ENCODE results near the gene SLC16A11.

DNA sequence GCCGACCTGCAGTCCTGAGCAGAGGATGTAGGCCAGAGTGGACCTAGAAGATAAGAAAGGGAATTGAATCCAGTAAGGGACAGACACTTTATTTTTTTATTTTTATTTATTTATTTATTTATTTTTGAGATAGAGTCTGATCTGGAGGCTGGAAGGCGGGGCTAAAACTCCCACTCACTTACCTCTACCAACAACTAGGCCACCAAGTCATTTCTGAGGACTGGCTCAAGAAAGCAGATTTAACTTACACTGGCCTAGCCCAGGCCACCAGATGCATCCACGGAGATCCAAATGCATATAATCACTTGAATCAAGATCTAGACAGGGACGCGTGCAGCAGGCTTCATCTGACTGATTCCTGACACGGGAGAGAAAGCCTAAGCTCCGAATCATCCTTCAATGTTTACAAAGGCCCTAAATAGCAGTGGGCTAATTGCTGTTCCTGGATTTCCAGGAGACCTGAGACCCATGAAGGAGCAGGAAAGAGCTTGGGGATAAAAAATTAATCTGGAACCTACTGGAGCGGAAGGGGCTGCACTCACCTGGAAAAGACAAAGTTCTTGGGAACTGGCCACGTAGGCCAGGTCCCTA is 49.1 kb downstream of the SLC16A11 start:
- TF ChIP-seq, protein P1, sequence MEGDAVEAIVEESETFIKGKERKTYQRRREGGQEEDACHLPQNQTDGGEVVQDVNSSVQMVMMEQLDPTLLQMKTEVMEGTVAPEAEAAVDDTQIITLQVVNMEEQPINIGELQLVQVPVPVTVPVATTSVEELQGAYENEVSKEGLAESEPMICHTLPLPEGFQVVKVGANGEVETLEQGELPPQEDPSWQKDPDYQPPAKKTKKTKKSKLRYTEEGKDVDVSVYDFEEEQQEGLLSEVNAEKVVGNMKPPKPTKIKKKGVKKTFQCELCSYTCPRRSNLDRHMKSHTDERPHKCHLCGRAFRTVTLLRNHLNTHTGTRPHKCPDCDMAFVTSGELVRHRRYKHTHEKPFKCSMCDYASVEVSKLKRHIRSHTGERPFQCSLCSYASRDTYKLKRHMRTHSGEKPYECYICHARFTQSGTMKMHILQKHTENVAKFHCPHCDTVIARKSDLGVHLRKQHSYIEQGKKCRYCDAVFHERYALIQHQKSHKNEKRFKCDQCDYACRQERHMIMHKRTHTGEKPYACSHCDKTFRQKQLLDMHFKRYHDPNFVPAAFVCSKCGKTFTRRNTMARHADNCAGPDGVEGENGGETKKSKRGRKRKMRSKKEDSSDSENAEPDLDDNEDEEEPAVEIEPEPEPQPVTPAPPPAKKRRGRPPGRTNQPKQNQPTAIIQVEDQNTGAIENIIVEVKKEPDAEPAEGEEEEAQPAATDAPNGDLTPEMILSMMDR (IDR thresholded peaks at IDR 0.05): no peak
- TF ChIP-seq POLR2A (IDR thresholded peaks at IDR 0.05): no peak

All from right lobe of liver (tissue), 4 donors.